Gastrocnemius medialis (tissue), 4 donors: ENCODE results near the gene DLEC1. TPM values are rescaled to one million over a fixed set of nuclear protein-coding genes. Genes with fewer than 3 reads are reported as not detected.
"Not testable (repeated sequence)": the region's sequence is repeated elsewhere in the genome, so short reads cannot be mapped to it uniquely, and the experiment has no call there.

Source experiments
- ATAC-seq, 2 donors: fragments of 150-250 bp; one replicate each; pipeline ENCODE4 v1.9.1; 2016
- DNase-seq, 2 donors: peaks; one replicate each; pipeline ENCODE4 v3.0.0-alpha.2; 2019
- H3K27ac ChIP-seq, 4 donors: fragments of 200-600 bp; sonication (generic); 1 replicate in 1 of 4; 2 replicates in 3 of 4; pipeline ENCODE4 v1.5.1; 2016 to 2018; ENCODE audit warnings: mild to moderate bottlenecking in 2 of 4, moderate library complexity in 1 of 4
- H3K27me3 ChIP-seq, 3 donors: fragments of 200-600 bp; sonication (generic) in 2 of 3; 1 replicate in 1 of 3; 2 replicates in 2 of 3; pipeline versions ENCODE4 v1.5.1 to v1.6.0; 2016 to 2019; ENCODE audit warnings: mild to moderate bottlenecking in 1 of 3, moderate library complexity in 1 of 3
- H3K36me3 ChIP-seq, 2 donors: fragments of 200-600 bp; sonication (generic) in 1 of 2; one replicate each; pipeline ENCODE4 v1.5.1; 2017 to 2018
- H3K4me1 ChIP-seq, 2 donors: fragments of 200-600 bp; sonication (generic) in 1 of 2; one replicate each; pipeline ENCODE4 v1.5.1; 2016 to 2017; ENCODE audit warnings: mild to moderate bottlenecking in 2 of 2
- H3K4me3 ChIP-seq, 4 donors: fragments of 200-600 bp; sonication (generic) in 3 of 4; 1 replicate in 1 of 4; 2 replicates in 3 of 4; pipeline ENCODE4 v1.5.1; 2016 to 2019; ENCODE audit warnings: mild to moderate bottlenecking in 2 of 4
- H3K9me3 ChIP-seq, 3 donors: fragments of 200-600 bp; sonication (generic) in 2 of 3; 1 replicate in 1 of 3; 2 replicates in 2 of 3; pipeline ENCODE4 v1.5.1; 2016 to 2019
- CTCF ChIP-seq, 5 experiments: fragments of 450-650 bp in 3 of 5; fragments of 200-600 bp in 2 of 5; sonication (generic) in 2 of 5; IDR thresholded peaks in 4 of 5; conservative IDR thresholded peaks in 1 of 5; 1 replicate in 4 of 5; 2 replicates in 1 of 5; pipeline ENCODE4 v1.5.1; 2016 to 2019; ENCODE audit warnings: antibody characterized with exemption in 5 of 5, mild to moderate bottlenecking in 3 of 5, moderate library complexity in 3 of 5
- POLR2A ChIP-seq, 2 donors: fragments of 450-650 bp; IDR thresholded peaks; one replicate each; pipeline ENCODE4 v1.6.1; 2017; ENCODE audit warnings: antibody characterized with exemption in 2 of 2, mild to moderate bottlenecking in 2 of 2, moderate library complexity in 2 of 2
- in situ Hi-C, 4 donors: fragments of 200-750 bp; cut with MboI; loops; one replicate each; pipeline versions ENCODE4 v1.15.0 to v1.8.0; 2017; ENCODE audit warnings: low sequenced_read_pairs in 4 of 4
- intact Hi-C: fragments of 100-400 bp; cut with DNase I; formaldehyde crosslinking; loops from one replicate; pipeline ENCODE4 v1.15.1; 2023; ENCODE audit warnings: low total_unique reads
- total RNA-seq, 4 donors: library from RNA; depleted of rRNA; stranded (reverse); fragments of >200 nt; gene quantifications; one replicate each; pipeline versions ENCODE4 v1.1.0 to v1.2.3, GENCODE V29; 2016

Gene DLEC1
- total RNA-seq, 4 donors from 2014 or later = not detected

GRCh38 chr3:38030126-38031021, 8.6 kb upstream of the DLEC1 start:
- no peaks in the 10 kb centered on the region for H3K9me3 ChIP-seq
- intact Hi-C loops = no loop called here
- no peak for ATAC-seq
- H3K4me3 ChIP-seq = peak overlapping the region; percentile 59 to 75 (median 64)
- DNase-seq = no peak
- no peaks in the 10 kb centered on the region for H3K36me3 ChIP-seq
- peaks cover 5 to 17% of the 10 kb centered on the region in 2 donors for H3K4me1 ChIP-seq
- in situ Hi-C loops = no loop called here
- peaks cover 0 to 15% (median 5%) of the 10 kb centered on the region in 3 donors for H3K27me3 ChIP-seq
- peak overlapping the region; percentile 50 to 70 (median 68) for H3K27ac ChIP-seq
- TF ChIP-seq CTCF (IDR thresholded peaks at IDR 0.05 in 4 of 5, conservative IDR thresholded peaks at IDR 0.05 in 1 of 5) = no peak
- TF ChIP-seq POLR2A (IDR thresholded peaks at IDR 0.05) = no peak

- in situ Hi-C loops = no loop called here
- Histone ChIP-seq H3K4me1 (peaks cover 0 to 11% of the 10 kb centered on the region in 2 donors), H3K36me3 (no peaks in the 10 kb centered on the region), H3K27ac (no peak overlapping the region), H3K27me3 (peaks cover 0 to 15% (median 5%) of the 10 kb centered on the region in 3 donors), H3K9me3 (no peaks in the 10 kb centered on the region), H3K4me3 (no peak overlapping the region)
- DNase-seq (peak in 1 of 2 donors; percentile 33), ATAC-seq (peak in 1 of 2 donors; percentile 29)
- TF ChIP-seq POLR2A (IDR thresholded peaks at IDR 0.05) (no peak), CTCF (IDR thresholded peaks at IDR 0.05 in 4 of 5, conservative IDR thresholded peaks at IDR 0.05 in 1 of 5) (no peak)
- intact Hi-C loops = no loop called here
These were observed 7.7 kb upstream of the DLEC1 start for GRCh38 chr3:38031022-38031994.

GRCh38 chr3:38032328-38032865, 6.6 kb upstream of the DLEC1 start:
- Histone ChIP-seq H3K9me3 (no peaks in the 10 kb centered on the region), H3K4me1 (peaks cover 0 to 11% of the 10 kb centered on the region in 2 donors), H3K4me3 (no peak overlapping the region), H3K27ac (no peak overlapping the region), H3K27me3 (peaks cover 0 to 15% (median 7%) of the 10 kb centered on the region in 3 donors), H3K36me3 (no peaks in the 10 kb centered on the region)
- no peak for DNase-seq
- TF ChIP-seq CTCF (IDR thresholded peaks at IDR 0.05 in 4 of 5, conservative IDR thresholded peaks at IDR 0.05 in 1 of 5) = no peak
- no peak for TF ChIP-seq POLR2A (IDR thresholded peaks at IDR 0.05)
- no peak for ATAC-seq
- in situ Hi-C loops = no loop called here
- intact Hi-C loops = no loop called here

- ATAC-seq, DNase-seq, in situ Hi-C loops, H3K9me3 ChIP-seq, H3K4me3 ChIP-seq, H3K36me3 ChIP-seq, intact Hi-C loops, H3K27ac ChIP-seq: not testable (repeated sequence)
- H3K4me1 ChIP-seq = peaks cover 0 to 11% of the 10 kb centered on the region in 2 donors
- H3K27me3 ChIP-seq = peaks cover 0 to 18% (median 7%) of the 10 kb centered on the region in 3 donors
These were observed 5.4 kb upstream of the DLEC1 start for GRCh38 chr3:38033586-38033985.

GRCh38 chr3:38034335-38034734, 4.7 kb upstream of the DLEC1 start:
- Histone ChIP-seq H3K27me3 (peaks cover 3 to 21% (median 7%) of the 10 kb centered on the region in 3 donors), H3K4me1 (peaks cover 5 to 10% of the 10 kb centered on the region in 2 donors)
- intact Hi-C loops, H3K9me3 ChIP-seq, H3K4me3 ChIP-seq, H3K36me3 ChIP-seq, in situ Hi-C loops, ATAC-seq, H3K27ac ChIP-seq, DNase-seq: not testable (repeated sequence)
